ENCODE measurements around the gene HIPK4. TPM values are rescaled to one million over a fixed set of nuclear protein-coding genes. Genes with fewer than 3 reads are reported as not detected.

Gene HIPK4
- total RNA-seq, 1 donor from 2014 or later: not detected

DNA sequence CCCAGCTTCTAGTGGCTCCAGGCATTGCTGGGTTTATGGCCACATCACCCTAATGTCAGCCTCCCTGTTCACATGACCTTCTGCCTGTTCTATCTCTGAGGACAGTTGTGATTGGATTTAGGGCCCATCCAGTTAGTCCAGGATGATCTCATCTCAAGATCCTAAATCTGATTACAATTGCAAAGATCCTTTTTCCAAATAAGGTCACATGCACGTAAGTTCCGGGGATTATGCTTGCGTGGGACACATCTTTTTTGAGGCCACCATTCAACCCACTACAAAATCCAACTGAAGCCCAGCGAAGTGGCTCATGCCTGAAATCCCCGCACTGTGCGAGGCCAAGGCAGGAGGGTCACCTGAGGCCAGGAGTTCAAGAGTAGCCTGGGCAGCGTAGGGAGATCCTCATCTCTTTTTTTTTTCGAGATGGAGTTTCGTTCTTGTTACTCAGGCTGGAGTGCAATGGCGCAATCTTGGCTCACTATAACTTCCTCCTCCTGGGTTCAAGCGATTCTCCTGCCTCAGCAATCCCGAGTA, 29.2 kb downstream of the HIPK4 start:
- no peak overlapping the region for H2AFZ ChIP-seq (replicated peaks)
- TF ChIP-seq EZH2phosphoT487 (IDR thresholded peaks at IDR 0.05) (no peak), EZH2 (IDR thresholded peaks at IDR 0.05) (no peak)
- TF ChIP-seq, protein P1, sequence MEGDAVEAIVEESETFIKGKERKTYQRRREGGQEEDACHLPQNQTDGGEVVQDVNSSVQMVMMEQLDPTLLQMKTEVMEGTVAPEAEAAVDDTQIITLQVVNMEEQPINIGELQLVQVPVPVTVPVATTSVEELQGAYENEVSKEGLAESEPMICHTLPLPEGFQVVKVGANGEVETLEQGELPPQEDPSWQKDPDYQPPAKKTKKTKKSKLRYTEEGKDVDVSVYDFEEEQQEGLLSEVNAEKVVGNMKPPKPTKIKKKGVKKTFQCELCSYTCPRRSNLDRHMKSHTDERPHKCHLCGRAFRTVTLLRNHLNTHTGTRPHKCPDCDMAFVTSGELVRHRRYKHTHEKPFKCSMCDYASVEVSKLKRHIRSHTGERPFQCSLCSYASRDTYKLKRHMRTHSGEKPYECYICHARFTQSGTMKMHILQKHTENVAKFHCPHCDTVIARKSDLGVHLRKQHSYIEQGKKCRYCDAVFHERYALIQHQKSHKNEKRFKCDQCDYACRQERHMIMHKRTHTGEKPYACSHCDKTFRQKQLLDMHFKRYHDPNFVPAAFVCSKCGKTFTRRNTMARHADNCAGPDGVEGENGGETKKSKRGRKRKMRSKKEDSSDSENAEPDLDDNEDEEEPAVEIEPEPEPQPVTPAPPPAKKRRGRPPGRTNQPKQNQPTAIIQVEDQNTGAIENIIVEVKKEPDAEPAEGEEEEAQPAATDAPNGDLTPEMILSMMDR (IDR thresholded peaks at IDR 0.05): no peak
- no peaks in the 10 kb centered on the region for H3K27me3 Mint-ChIP-seq (ENCODE audit: insufficient read depth, low read depth)
- no peak overlapping the region for H3K4me2 ChIP-seq
- no peaks in the 10 kb centered on the region for H3K27me3 ChIP-seq
- H3K4me1 ChIP-seq: no peaks in the 10 kb centered on the region
- H3K9me3 ChIP-seq (ENCODE audit: low read depth): no peaks in the 10 kb centered on the region
- no peaks in the 10 kb centered on the region for H3K36me3 ChIP-seq
- H3K79me2 ChIP-seq (ENCODE audit: low read depth): no peaks in the 10 kb centered on the region
- peaks cover 17% of the 10 kb centered on the region for H3K4me1 Mint-ChIP-seq
- H3K27ac ChIP-seq: no peak overlapping the region
- peaks cover 7% of the 10 kb centered on the region for H4K20me1 ChIP-seq (ENCODE audit: low read depth)
- H3K9ac ChIP-seq: no peak overlapping the region
- no peak for DNase-seq (ENCODE audit: low spot score)
- no peaks in the 10 kb centered on the region for H3K9me3 Mint-ChIP-seq
- H3F3A ChIP-seq (ENCODE audit: low read depth): no peaks in the 10 kb centered on the region
- H3K27ac Mint-ChIP-seq: no peak overlapping the region
- H3K4me3 Mint-ChIP-seq: no peak overlapping the region
- H3K36me3 Mint-ChIP-seq: no peaks in the 10 kb centered on the region
- H3K4me3 ChIP-seq: no peak overlapping the region

DNA sequence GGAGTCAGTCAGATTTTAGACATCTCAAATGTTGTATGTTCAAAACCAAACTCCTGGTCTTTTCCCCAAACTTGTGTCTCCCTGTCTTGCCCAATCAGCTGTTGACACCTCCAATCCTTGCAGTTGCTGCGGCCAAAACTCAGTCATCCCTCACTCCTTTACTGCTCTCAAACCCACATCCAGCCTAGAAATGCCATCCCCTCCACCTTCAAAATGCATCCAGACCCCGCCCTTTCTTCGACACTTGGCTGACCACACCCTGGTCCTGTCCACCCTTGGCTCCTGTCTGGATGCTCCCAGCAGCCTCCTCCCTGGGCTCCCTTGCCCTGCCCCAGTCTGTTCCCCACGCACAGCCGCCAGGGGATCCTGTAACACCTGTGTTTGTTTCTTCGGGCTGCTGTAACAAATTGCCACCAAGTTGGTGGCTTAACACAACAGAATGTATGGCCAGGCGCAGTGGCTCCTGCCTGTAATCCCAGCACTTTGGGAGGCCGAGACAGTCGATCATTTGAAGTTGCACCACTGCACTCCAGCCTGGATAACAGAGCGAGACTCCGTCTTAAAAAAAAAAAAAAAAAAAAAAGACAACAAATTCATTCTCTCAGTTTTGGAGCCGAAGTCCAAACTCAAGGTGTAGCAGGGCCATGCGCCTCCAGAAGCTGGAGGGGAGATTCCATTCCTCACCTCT, 29.8 kb downstream of the HIPK4 start:
- Mint-ChIP-seq H3K9me3 (no peaks in the 10 kb centered on the region), H3K4me3 (no peak overlapping the region), H3K36me3 (no peaks in the 10 kb centered on the region), H3K27me3 (ENCODE audit: insufficient read depth, low read depth) (no peaks in the 10 kb centered on the region), H3K4me1 (peaks cover 15% of the 10 kb centered on the region), H3K27ac (no peak overlapping the region)
- Histone ChIP-seq H3K36me3 (no peaks in the 10 kb centered on the region), H3K79me2 (ENCODE audit: low read depth) (no peaks in the 10 kb centered on the region), H3K4me2 (no peak overlapping the region), H3K9ac (no peak overlapping the region), H2AFZ (replicated peaks) (no peak overlapping the region), H3K4me1 (no peaks in the 10 kb centered on the region), H3K9me3 (ENCODE audit: low read depth) (no peaks in the 10 kb centered on the region), H3K27me3 (no peaks in the 10 kb centered on the region), H3K27ac (no peak overlapping the region), H3F3A (ENCODE audit: low read depth) (no peaks in the 10 kb centered on the region), H4K20me1 (ENCODE audit: low read depth) (peaks cover 10% of the 10 kb centered on the region), H3K4me3 (no peak overlapping the region)
- TF ChIP-seq EZH2 (IDR thresholded peaks at IDR 0.05) (no peak), EZH2phosphoT487 (IDR thresholded peaks at IDR 0.05) (no peak)
- TF ChIP-seq, protein P1 (IDR thresholded peaks at IDR 0.05): no peak
- DNase-seq (ENCODE audit: low spot score): no peak

DNA sequence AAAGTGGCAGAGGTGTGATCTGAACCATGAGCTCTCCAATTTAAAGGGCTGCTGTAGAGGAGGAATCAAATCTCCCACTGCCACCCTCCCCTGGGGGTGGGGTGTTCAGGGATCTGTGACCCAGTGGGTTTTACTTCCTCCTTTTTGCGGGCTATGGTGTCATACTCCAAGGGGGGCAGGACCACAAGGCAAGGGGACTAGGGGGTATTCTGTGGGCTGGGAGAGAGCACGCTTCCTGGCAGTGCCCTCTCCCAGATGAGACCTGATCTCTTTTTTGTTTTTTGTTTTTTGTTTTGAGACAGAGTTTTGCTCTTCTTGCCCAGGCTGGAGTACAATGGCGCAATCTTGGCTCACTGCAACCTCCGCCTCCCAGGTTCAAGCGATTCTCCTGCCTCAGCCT, 31.2 kb downstream of the HIPK4 start:
- Mint-ChIP-seq H3K9me3 (no peaks in the 10 kb centered on the region), H3K4me3 (no peak overlapping the region), H3K36me3 (no peaks in the 10 kb centered on the region), H3K4me1 (peaks cover 12% of the 10 kb centered on the region), H3K27me3 (ENCODE audit: insufficient read depth, low read depth) (no peaks in the 10 kb centered on the region), H3K27ac (no peak overlapping the region)
- TF ChIP-seq, protein P1 (IDR thresholded peaks at IDR 0.05): no peak
- TF ChIP-seq EZH2 (IDR thresholded peaks at IDR 0.05) (no peak), EZH2phosphoT487 (IDR thresholded peaks at IDR 0.05) (no peak)
- H3K79me2 ChIP-seq (ENCODE audit: low read depth): no peaks in the 10 kb centered on the region
- H3K4me3 ChIP-seq: no peak overlapping the region
- no peaks in the 10 kb centered on the region for H3K9me3 ChIP-seq (ENCODE audit: low read depth)
- H3F3A ChIP-seq (ENCODE audit: low read depth): no peaks in the 10 kb centered on the region
- H3K36me3 ChIP-seq: no peaks in the 10 kb centered on the region
- H3K4me2 ChIP-seq: no peak overlapping the region
- H3K27ac ChIP-seq: no peak overlapping the region
- peaks cover 10% of the 10 kb centered on the region for H4K20me1 ChIP-seq (ENCODE audit: low read depth)
- no peaks in the 10 kb centered on the region for H3K4me1 ChIP-seq
- DNase-seq (ENCODE audit: low spot score): no peak
- H3K9ac ChIP-seq: no peak overlapping the region
- H3K27me3 ChIP-seq: no peaks in the 10 kb centered on the region
- no peak overlapping the region for H2AFZ ChIP-seq (replicated peaks)

All from neural progenitor cell (in vitro differentiated cells).